Endometrial microvascular endothelial cells (primary cell): ENCODE results near the gene TP53. TPM values are rescaled to one million over a fixed set of nuclear protein-coding genes. Genes with fewer than 3 reads are reported as not detected.

Experiments
- in situ Hi-C: cut with HindIII; loops from 2 replicates; pipeline ENCODE4 v1.10.0; 2017; ENCODE audit warnings: low sequenced_read_pairs, low pct_unique_long_range_greater_than_20kb; ENCODE audit errors: inconsistent ontology term
- total RNA-seq: library from RNA; depleted of rRNA; stranded (reverse); fragments of >200 nt; gene quantifications from one replicate; pipeline ENCODE4 v1.2.3, GENCODE V29; 2015; ENCODE audit errors: inconsistent ontology term

The TP53 gene
- total RNA-seq, 1 donor from 2014 or later = 57.6 TPM

- in situ Hi-C loops = no loop called here
These were observed 1.6 kb downstream of the TP53 start for GRCh38 chr17:7685533-7686221.

DNA sequence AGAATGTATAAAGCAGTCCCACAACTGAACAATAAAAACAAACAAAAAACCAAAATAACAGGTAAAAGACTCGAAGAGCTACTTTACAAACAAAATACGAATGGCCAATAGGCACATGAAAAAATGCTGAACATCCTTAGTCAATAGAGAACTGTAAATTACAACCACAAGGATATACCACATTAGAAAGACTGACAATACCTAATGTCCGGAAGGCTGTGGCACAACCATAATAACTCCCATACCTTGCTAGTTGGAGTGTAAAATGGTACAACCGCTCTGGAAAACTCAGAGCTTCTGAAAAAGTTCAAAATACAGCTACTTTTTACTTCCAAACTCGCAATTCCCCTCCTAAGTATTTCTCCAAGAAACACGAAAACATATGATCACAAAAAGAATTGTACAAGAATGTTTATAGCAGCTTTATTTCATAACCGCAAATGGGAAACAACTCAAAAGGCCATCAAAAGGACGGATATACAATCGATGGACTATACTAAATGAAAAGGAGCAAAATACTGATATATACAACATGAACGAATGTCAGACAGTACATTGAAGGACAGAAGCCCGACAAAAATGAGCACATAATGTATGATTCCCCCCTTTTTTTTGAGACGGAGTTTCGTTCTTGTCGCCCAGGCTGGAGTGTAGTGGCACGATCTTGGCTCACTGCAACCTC lies 2.3 kb downstream of the TP53 start:
- in situ Hi-C loops = no loop called here

GRCh38 chr17:7677388-7678067 lies 9.8 kb downstream of the TP53 start:
- in situ Hi-C loops = no loop called here

DNA sequence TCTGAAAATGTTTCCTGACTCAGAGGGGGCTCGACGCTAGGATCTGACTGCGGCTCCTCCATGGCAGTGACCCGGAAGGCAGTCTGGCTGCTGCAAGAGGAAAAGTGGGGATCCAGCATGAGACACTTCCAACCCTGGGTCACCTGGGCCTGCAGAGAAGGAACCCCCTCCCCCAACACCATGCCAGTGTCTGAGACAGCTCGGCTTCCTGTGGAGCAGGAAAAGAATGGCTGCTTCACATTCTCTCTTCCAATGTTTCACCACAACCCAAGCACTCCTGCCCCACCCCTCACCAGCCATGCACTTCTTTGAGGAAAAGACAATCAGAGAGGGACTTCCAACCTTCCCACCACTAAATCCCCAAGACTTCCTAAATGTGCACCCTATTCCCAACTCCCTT lies 10.8 kb downstream of the TP53 start:
- in situ Hi-C loops = no loop called here

DNA sequence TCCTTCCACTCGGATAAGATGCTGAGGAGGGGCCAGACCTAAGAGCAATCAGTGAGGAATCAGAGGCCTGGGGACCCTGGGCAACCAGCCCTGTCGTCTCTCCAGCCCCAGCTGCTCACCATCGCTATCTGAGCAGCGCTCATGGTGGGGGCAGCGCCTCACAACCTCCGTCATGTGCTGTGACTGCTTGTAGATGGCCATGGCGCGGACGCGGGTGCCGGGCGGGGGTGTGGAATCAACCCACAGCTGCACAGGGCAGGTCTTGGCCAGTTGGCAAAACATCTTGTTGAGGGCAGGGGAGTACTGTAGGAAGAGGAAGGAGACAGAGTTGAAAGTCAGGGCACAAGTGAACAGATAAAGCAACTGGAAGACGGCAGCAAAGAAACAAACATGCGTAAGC lies 12.4 kb downstream of the TP53 start:
- in situ Hi-C loops = no loop called here

DNA sequence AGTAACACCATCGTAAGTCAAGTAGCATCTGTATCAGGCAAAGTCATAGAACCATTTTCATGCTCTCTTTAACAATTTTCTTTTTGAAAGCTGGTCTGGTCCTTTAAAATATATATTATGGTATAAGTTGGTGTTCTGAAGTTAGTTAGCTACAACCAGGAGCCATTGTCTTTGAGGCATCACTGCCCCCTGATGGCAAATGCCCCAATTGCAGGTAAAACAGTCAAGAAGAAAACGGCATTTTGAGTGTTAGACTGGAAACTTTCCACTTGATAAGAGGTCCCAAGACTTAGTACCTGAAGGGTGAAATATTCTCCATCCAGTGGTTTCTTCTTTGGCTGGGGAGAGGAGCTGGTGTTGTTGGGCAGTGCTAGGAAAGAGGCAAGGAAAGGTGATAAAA lies 14.1 kb downstream of the TP53 start:
- in situ Hi-C loops = no loop called here

GRCh38 chr17:7668482-7668881 lies 18.8 kb downstream of the TP53 start:
- in situ Hi-C loops = no loop called here

DNA sequence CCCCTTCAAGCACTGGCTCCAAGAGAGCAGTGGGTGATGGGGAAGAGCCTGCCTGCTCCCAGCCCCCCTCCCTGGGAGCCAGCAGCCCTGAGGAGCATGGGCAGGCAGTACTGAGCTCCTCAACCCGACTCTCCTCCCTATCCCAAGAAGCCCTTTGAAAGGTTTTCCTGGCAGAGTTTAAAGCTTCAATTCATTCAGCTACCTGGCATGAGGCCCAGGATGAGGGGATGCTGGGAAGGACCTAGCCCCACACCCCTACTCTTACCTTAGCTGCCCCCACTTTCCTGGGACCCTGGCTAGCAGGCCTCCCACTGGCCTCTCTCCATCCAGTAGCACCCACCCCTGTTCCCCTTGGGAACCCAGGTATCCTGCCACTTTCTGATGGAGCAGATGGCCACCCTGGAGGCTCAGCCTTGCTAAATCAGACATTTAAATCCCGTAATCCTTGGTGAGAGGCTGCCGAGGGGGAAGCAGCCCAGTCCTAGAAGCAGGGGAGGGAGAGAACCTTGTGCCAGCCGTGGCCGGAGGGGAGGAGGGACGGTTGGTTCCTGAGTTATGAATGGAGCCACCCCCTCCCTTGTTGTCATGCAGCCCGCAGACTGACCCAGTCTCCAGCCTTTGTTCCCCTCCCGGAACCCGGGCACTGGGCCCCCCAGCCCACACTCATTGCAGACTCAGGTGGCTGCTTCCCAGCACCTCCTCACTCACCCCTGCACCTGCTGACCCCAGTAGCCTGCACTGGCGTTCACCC lies 19.5 kb downstream of the TP53 start:
- in situ Hi-C loops = no loop called here

DNA sequence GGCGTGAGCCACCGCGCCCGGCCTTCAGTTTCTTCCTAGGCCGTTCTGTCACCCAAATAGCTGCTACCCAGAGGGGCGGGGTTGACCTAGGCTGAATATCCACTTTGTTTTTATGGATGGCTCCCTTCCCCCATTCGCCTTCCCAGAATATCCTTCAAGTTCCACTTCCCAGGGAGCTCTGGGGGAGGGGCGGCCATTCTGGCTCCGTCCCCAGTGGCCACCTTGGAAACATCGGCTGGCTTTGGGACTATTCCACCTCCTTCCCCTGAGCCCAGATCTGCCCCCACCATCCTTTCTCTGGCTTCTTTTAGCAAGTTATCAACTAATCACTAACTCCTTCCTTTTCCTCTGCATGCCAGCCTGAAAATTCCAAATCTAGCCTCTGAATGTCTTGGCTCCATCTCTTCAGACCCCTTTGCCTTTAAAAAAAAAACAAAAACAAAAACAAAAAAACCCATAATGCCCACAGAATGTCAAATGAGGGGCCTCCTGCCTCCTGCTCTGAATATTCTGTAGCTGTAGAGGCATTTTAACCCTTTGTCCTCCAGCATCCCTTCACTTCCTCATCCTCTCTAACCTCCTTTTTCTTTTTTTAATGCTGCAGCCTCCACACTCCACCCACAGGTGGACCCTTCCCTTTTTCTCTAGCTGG lies 30.2 kb downstream of the TP53 start:
- in situ Hi-C loops = no loop called here

DNA sequence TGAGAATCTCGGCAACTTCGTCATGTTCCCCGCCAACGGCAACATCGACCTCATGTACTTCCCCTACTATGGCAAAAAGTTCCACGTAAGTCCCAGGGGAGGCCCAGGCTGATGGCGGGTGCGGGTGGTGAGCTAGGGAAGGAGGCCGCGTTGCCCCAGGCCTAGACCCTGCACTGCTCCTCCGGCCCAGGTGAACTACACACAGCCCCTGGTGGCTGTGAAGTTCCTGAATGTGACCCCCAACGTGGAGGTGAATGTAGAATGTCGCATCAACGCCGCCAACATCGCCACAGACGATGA lies 31.8 kb downstream of the TP53 start:
- in situ Hi-C loops = no loop called here

GRCh38 chr17:7654832-7655540 lies 32.3 kb downstream of the TP53 start:
- in situ Hi-C loops = no loop called here

- in situ Hi-C loops = no loop called here
These were observed 34.6 kb downstream of the TP53 start for GRCh38 chr17:7652388-7653356.

DNA sequence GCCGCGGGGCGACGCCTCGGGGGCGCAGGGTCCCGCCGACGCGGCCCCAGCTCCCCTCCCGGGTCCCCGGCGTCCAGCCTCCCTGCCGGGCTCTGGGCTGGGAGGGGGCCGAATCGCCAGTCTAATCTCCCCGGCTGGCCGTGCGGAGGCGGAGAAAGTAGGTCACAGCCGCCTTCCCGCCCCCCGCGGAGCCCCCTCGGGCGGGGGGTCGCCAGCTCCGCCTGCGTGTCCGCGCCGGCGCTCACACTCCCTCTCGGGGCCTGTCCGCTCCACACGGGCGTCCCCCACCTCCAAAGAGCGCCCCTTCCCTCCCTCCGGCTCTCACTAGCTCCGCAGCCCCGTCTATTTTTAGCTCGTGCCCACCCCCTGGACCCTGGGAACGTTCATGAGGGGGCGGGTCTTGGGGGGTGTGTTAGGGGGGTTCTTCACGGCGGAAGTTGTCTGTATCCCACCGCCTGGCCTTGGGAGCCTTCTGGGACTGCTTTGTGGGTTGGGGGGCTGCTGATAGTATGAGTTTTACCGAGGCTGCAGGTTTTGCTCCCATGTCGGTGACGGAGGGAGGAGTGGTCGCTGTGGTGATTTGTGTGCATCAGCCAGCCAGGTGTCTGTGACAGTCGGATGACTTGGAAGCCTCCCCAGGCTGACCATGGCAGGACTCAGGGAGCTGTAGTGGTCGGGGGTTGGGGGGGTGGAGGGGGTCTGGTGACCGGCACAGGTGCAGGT lies 35.5 kb downstream of the TP53 start:
- in situ Hi-C loops = no loop called here

DNA sequence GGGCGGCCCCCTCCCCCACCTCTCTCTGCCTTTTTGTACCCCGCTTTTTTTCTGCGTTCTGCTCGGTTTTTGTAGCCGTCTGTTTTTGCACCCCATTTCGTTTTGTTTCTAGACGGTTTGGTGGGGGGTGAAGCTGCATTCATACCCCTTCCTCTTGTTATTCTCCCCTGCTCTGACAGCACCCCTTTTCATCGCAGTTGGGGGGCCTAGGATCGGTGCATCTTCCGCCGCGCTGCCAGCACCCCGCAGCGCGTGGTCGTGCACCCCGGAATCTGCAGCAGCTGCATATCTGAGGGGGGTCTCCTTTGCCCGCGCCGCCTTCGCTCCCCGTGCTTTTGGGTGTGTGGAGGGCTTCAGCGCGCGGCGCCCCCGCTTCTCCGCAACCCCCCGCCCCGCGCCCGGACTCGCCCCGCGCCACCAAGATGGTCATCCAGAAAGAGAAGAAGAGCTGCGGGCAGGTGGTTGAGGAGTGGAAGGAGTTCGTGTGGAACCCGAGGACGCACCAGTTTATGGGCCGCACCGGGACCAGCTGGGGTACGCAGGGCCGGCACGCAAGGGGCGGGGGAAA lies 36.1 kb downstream of the TP53 start:
- in situ Hi-C loops = no loop called here

DNA sequence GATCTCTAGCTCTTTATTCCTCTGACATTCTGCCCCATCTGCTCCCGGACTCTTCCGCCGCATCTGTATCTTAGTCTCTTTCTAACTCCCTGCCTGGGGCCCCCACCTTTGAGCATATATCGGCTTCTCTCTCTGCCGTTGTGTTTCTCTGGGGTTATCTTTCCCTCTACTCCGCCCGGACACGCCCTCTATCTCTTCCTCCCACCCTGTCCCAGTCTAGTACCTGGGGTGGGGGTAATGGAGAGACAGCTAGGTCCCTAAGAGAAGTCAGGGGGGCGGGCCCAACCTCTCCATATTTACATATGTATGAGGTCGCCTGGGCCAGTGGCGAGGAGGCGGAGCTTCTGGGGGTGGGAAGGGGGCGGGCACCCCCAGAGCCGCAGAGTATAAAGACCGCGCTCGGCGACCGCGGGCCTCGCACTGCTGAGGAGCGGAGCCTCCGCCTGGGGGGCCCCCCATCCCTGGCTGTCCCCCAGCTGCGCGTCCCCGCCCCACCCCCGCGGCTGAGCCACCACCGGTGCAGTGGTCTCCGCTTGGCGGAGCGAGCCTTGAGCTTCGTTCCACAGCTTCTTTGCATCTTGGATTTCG lies 36.7 kb downstream of the TP53 start, which contains the start of gene ATP1B2:
ATP1B2 (plus strand) TSS at position 418 of the 588 bp plus-strand sequence. CDS start 593 bp downstream, outside the sequence.
- in situ Hi-C loops = no loop called here

GRCh38 chr17:7647018-7647417 lies 40.3 kb downstream of the TP53 start:
- in situ Hi-C loops = no loop called here
